Measurements from ENCODE around the gene CELSR1. TPM values are rescaled to one million over a fixed set of nuclear protein-coding genes. Genes with fewer than 3 reads are reported as not detected.

Gene CELSR1
- total RNA-seq, 1 experiment from 2014 or later: 19.6 TPM

DNA sequence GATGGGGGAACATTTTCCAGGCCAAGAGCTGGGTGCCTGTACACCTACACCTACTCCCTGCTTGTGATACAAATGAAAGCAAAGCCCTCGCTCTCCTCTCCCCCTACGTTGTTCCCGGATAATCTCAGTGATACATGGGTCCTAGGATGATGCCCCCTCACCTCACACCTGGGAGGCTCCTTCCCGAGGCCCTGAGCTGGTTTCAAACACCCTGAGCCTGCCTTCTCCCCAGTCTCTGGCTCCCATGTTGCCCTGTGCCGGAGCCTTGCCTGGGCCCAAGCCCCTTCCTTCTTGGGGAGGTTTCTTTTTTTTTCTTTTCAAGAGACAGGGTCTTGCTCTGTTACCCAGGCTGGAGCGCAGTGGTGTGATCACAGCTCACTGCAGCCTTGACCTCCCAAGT, 178.7 kb downstream of the CELSR1 start:
- TF ChIP-seq POLR2AphosphoS5 (IDR thresholded peaks at IDR 0.05; ENCODE audit: low read depth, low read length): no peak
- no peak for TF ChIP-seq ZFX (IDR thresholded peaks at IDR 0.05)
- TF ChIP-seq YY1 (IDR thresholded peaks at IDR 0.05; ENCODE audit: extremely low read depth, insufficient replicate concordance, low read depth, low read length): no peak
- no peak for TF ChIP-seq CBX3 (IDR thresholded peaks at IDR 0.05; ENCODE audit: low read depth)
- no peak for TF ChIP-seq RAD21 (IDR thresholded peaks at IDR 0.05; ENCODE audit: low read depth)
- no peak for TF ChIP-seq SP1 (IDR thresholded peaks at IDR 0.05; ENCODE audit: low read depth)
- no peak for TF ChIP-seq CEBPB (IDR thresholded peaks at IDR 0.05; ENCODE audit: low read depth)
- no peak for TF ChIP-seq JUND (IDR thresholded peaks at IDR 0.05)
- no peak for TF ChIP-seq ELF1 (IDR thresholded peaks at IDR 0.05; ENCODE audit: borderline replicate concordance, low read depth)
- TF ChIP-seq, protein P1, sequence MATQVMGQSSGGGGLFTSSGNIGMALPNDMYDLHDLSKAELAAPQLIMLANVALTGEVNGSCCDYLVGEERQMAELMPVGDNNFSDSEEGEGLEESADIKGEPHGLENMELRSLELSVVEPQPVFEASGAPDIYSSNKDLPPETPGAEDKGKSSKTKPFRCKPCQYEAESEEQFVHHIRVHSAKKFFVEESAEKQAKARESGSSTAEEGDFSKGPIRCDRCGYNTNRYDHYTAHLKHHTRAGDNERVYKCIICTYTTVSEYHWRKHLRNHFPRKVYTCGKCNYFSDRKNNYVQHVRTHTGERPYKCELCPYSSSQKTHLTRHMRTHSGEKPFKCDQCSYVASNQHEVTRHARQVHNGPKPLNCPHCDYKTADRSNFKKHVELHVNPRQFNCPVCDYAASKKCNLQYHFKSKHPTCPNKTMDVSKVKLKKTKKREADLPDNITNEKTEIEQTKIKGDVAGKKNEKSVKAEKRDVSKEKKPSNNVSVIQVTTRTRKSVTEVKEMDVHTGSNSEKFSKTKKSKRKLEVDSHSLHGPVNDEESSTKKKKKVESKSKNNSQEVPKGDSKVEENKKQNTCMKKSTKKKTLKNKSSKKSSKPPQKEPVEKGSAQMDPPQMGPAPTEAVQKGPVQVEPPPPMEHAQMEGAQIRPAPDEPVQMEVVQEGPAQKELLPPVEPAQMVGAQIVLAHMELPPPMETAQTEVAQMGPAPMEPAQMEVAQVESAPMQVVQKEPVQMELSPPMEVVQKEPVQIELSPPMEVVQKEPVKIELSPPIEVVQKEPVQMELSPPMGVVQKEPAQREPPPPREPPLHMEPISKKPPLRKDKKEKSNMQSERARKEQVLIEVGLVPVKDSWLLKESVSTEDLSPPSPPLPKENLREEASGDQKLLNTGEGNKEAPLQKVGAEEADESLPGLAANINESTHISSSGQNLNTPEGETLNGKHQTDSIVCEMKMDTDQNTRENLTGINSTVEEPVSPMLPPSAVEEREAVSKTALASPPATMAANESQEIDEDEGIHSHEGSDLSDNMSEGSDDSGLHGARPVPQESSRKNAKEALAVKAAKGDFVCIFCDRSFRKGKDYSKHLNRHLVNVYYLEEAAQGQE (IDR thresholded peaks at IDR 0.05; ENCODE audit: low read depth): no peak
- no peak for TF ChIP-seq FOSL1 (IDR thresholded peaks at IDR 0.05; ENCODE audit: low read depth)
- no peak for TF ChIP-seq EZH2 (IDR thresholded peaks at IDR 0.05)
- TF ChIP-seq TCF7L2 (IDR thresholded peaks at IDR 0.05; ENCODE audit: borderline replicate concordance, extremely low read depth, insufficient read depth, insufficient read length): no peak
- TF ChIP-seq SRF (IDR thresholded peaks at IDR 0.05; ENCODE audit: low read depth): no peak
- no peak for TF ChIP-seq EZH2phosphoT487 (IDR thresholded peaks at IDR 0.05; ENCODE audit: borderline replicate concordance)
- no peak for TF ChIP-seq EGR1 (IDR thresholded peaks at IDR 0.05; ENCODE audit: low read depth)
- TF ChIP-seq, protein P2, sequence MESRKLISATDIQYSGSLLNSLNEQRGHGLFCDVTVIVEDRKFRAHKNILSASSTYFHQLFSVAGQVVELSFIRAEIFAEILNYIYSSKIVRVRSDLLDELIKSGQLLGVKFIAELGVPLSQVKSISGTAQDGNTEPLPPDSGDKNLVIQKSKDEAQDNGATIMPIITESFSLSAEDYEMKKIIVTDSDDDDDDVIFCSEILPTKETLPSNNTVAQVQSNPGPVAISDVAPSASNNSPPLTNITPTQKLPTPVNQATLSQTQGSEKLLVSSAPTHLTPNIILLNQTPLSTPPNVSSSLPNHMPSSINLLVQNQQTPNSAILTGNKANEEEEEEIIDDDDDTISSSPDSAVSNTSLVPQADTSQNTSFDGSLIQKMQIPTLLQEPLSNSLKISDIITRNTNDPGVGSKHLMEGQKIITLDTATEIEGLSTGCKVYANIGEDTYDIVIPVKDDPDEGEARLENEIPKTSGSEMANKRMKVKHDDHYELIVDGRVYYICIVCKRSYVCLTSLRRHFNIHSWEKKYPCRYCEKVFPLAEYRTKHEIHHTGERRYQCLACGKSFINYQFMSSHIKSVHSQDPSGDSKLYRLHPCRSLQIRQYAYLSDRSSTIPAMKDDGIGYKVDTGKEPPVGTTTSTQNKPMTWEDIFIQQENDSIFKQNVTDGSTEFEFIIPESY (IDR thresholded peaks at IDR 0.05; ENCODE audit: extremely low read depth, insufficient replicate concordance, low read length): no peak
- DNase-seq (ENCODE audit: low read depth, low spot score): no peak
- no peaks in the 10 kb centered on the region for H3K4me1 ChIP-seq (ENCODE audit: control insufficient read depth in 1 of 2, insufficient read depth in 2 of 2, low read length in 2 of 2)
- H3K9me3 ChIP-seq (ENCODE audit: control insufficient read depth in 1 of 2, insufficient read depth in 1 of 2, low read depth in 1 of 2, low read length in 2 of 2): no peaks in the 10 kb centered on the region
- no peak overlapping the region for H3K4me3 ChIP-seq (replicated peaks in 1 of 2; ENCODE audit: low read depth in 1 of 2, low read length in 2 of 2)
- intact Hi-C loops (cut with micrococcal nuclease): no loop called here
- no peak overlapping the region for H3K4me2 ChIP-seq (ENCODE audit: low read length)
- H3K27me3 ChIP-seq (ENCODE audit: insufficient read depth, low read length): no peaks in the 10 kb centered on the region
- ChIA-PET RAD21 (ENCODE audit: low non-redundant PET in 1 of 2, low total read pairs in 2 of 2, uncharacterized antibody in 2 of 2, unreplicated experiment in 2 of 2) (no interaction called here), CTCF (interaction anchor here (2.2 kb wide), 1 partner anchor 9 kb away, joined by 13 read pairs; no protein-coding TSS in a partner anchor), POLR2A (no interaction called here)
- no TSS peak for BruUV-seq (replicated peaks)
- peaks cover 3% of the 10 kb centered on the region; the same call in 1 of the 2 replicates for H4K20me1 ChIP-seq (ENCODE audit: insufficient read depth)
- H3K9ac ChIP-seq (ENCODE audit: low read length): no peak overlapping the region
- peaks cover 6% of the 10 kb centered on the region in 2 experiments; a peak in 3 of 4 replicates for H3K36me3 ChIP-seq (ENCODE audit: control insufficient read depth in 1 of 2, insufficient read depth in 2 of 2, low read length in 2 of 2)
- no peaks in the 10 kb centered on the region for H3K9me2 ChIP-seq (ENCODE audit: insufficient read depth)
- peaks cover 3% of the 10 kb centered on the region; the same call in 1 of the 2 replicates for H3K79me2 ChIP-seq (ENCODE audit: insufficient read depth, low read length)
- ATAC-seq: no peak
- no peak overlapping the region for H2AFZ ChIP-seq (ENCODE audit: low read depth, low read length, poor library complexity, severe bottlenecking)
- no peak overlapping the region for H3K27ac ChIP-seq (ENCODE audit: low read depth, low read length)
